HG03354 (cell line): Measurements from ENCODE around the gene SMIM38.
"Not testable (repeated sequence)": the region's sequence is repeated elsewhere in the genome, so short reads cannot be mapped to it uniquely, and the experiment has no call there.

ENCODE experiments used
- ATAC-seq: cut with Tn5 transposase; IDR thresholded peaks from one replicate; pipeline ENCODE4 v1.9.1; 2021; ENCODE audit warnings: mild to moderate bottlenecking; ENCODE audit not compliant: unreplicated experiment, poor library complexity, severe bottlenecking

Gene SMIM38

GRCh38 chr11:69121621-69122325 is 34.0 kb upstream of the SMIM38 start:
- no peak for ATAC-seq

GRCh38 chr11:69122326-69122629 is 33.5 kb upstream of the SMIM38 start:
- ATAC-seq, result no peak

- no peak for ATAC-seq
Measured at GRCh38 chr11:69122630-69123431, 32.9 kb upstream of the SMIM38 start.

- no peak for ATAC-seq
Measured at GRCh38 chr11:69123593-69124545, 31.9 kb upstream of the SMIM38 start.

- ATAC-seq, result no peak
Measured at GRCh38 chr11:69125861-69126260, 29.9 kb upstream of the SMIM38 start.

- no peak for ATAC-seq
Measured at GRCh38 chr11:69126286-69126685, 29.4 kb upstream of the SMIM38 start.

- ATAC-seq, result no peak
Measured at GRCh38 chr11:69127081-69127850, 28.5 kb upstream of the SMIM38 start.

- ATAC-seq, result no peak
Measured at GRCh38 chr11:69127884-69128283, 27.9 kb upstream of the SMIM38 start.

GRCh38 chr11:69129053-69129452 is 26.7 kb upstream of the SMIM38 start:
- no peak for ATAC-seq

- no peak for ATAC-seq
Measured at GRCh38 chr11:69129647-69130046, 26.1 kb upstream of the SMIM38 start.

GRCh38 chr11:69130654-69131053 is 25.1 kb upstream of the SMIM38 start:
- ATAC-seq, result no peak

- no peak for ATAC-seq
Measured at GRCh38 chr11:69131121-69131566, 24.6 kb upstream of the SMIM38 start.

- no peak for ATAC-seq
Measured at GRCh38 chr11:69131644-69132300, 24.0 kb upstream of the SMIM38 start.

- no peak for ATAC-seq
Measured at GRCh38 chr11:69132301-69132670, 23.4 kb upstream of the SMIM38 start.

- ATAC-seq, result no peak
Measured at GRCh38 chr11:69133251-69133650, 22.5 kb upstream of the SMIM38 start.

GRCh38 chr11:69134182-69134581 is 21.6 kb upstream of the SMIM38 start:
- not testable (repeated sequence) for ATAC-seq

- no peak for ATAC-seq
Measured at GRCh38 chr11:69134957-69135356, 20.8 kb upstream of the SMIM38 start.

GRCh38 chr11:69135420-69136363 is 20.0 kb upstream of the SMIM38 start:
- no peak for ATAC-seq
